ENCODE results near the gene SFMBT2.
"Not testable (repeated sequence)": the region's sequence is repeated elsewhere in the genome, so short reads cannot be mapped to it uniquely, and the experiment has no call there.

Gene SFMBT2

GRCh38 chr10:7184116-7184515 lies 226.7 kb downstream of the SFMBT2 start:
- not testable (repeated sequence) for DNase-seq (ENCODE audit: low spot score)

GRCh38 chr10:7182327-7182726 lies 228.5 kb downstream of the SFMBT2 start:
- not testable (repeated sequence) for DNase-seq (ENCODE audit: low spot score)

- DNase-seq (ENCODE audit: low spot score) = no peak
These were observed 229.4 kb downstream of the SFMBT2 start for GRCh38 chr10:7181420-7181819.

- no peak for DNase-seq (ENCODE audit: low spot score)
These were observed 231.3 kb downstream of the SFMBT2 start for GRCh38 chr10:7179536-7179935.

GRCh38 chr10:7173948-7174347 lies 236.9 kb downstream of the SFMBT2 start:
- DNase-seq (ENCODE audit: low spot score) = no peak

- DNase-seq (ENCODE audit: low spot score) = no peak
These were observed 239.0 kb downstream of the SFMBT2 start for GRCh38 chr10:7171825-7172224.

GRCh38 chr10:7170626-7171322 lies 240.1 kb downstream of the SFMBT2 start:
- DNase-seq (ENCODE audit: low spot score) = no peak

GRCh38 chr10:7168414-7168813 lies 242.4 kb downstream of the SFMBT2 start:
- no peak for DNase-seq (ENCODE audit: low spot score)

- DNase-seq (ENCODE audit: low spot score) = no peak
These were observed 245.2 kb downstream of the SFMBT2 start for GRCh38 chr10:7165500-7166177.

- no peak for DNase-seq (ENCODE audit: low spot score)
These were observed 245.9 kb downstream of the SFMBT2 start for GRCh38 chr10:7164955-7165354.

GRCh38 chr10:7162331-7162730 lies 248.5 kb downstream of the SFMBT2 start:
- no peak for DNase-seq (ENCODE audit: low spot score)

GRCh38 chr10:7161484-7162250 lies 249.2 kb downstream of the SFMBT2 start:
- no peak for DNase-seq (ENCODE audit: low spot score)

GRCh38 chr10:7159928-7160327 lies 250.9 kb downstream of the SFMBT2 start:
- DNase-seq (ENCODE audit: low spot score) = no peak

- no peak for DNase-seq (ENCODE audit: low spot score)
These were observed 251.3 kb downstream of the SFMBT2 start for GRCh38 chr10:7159517-7159916.

- DNase-seq (ENCODE audit: low spot score) = no peak
These were observed 253.7 kb downstream of the SFMBT2 start for GRCh38 chr10:7157091-7157490.

GRCh38 chr10:7153750-7154149 lies 257.1 kb downstream of the SFMBT2 start:
- no peak for DNase-seq (ENCODE audit: low spot score)

GRCh38 chr10:7152982-7153381 lies 257.9 kb downstream of the SFMBT2 start:
- no peak for DNase-seq (ENCODE audit: low spot score)

- no peak for DNase-seq (ENCODE audit: low spot score)
These were observed 258.5 kb downstream of the SFMBT2 start for GRCh38 chr10:7152341-7152740.

- no peak for DNase-seq (ENCODE audit: low spot score)
These were observed 259.3 kb downstream of the SFMBT2 start for GRCh38 chr10:7151538-7151937.

- DNase-seq (ENCODE audit: low spot score) = no peak
These were observed 260.5 kb downstream of the SFMBT2 start for GRCh38 chr10:7150349-7150748.

GRCh38 chr10:7146189-7146588 lies 264.6 kb downstream of the SFMBT2 start:
- no peak for DNase-seq (ENCODE audit: low spot score)

GRCh38 chr10:7136016-7136415 lies 274.8 kb downstream of the SFMBT2 start:
- DNase-seq (ENCODE audit: low spot score) = no peak

GRCh38 chr10:7135188-7135587 lies 275.6 kb downstream of the SFMBT2 start:
- DNase-seq (ENCODE audit: low spot score) = no peak

Measured in COLO829 (cell line).